Neural crest cell (in vitro differentiated cells): Measurements from ENCODE around the gene CYP2A6. TPM values are rescaled to one million over a fixed set of nuclear protein-coding genes. Genes with fewer than 3 reads are reported as not detected.
"Not testable (repeated sequence)": the region's sequence is repeated elsewhere in the genome, so short reads cannot be mapped to it uniquely, and the experiment has no call there.

Source experiments
- DNase-seq: peaks from one replicate; pipeline ENCODE4 v3.0.0; 2021; ENCODE audit warnings: low read depth, mixed read lengths, low spot score
- H3K27ac Mint-ChIP-seq: one replicate; pipeline ENCODE4 v1.8.0; 2021; ENCODE audit warnings: mild to moderate bottlenecking, mixed read lengths; ENCODE audit not compliant: unreplicated experiment
- H3K27me3 Mint-ChIP-seq: 2 replicates; pipeline ENCODE4 v1.8.0; 2021; ENCODE audit warnings: low read depth, mild to moderate bottlenecking, mixed read lengths
- H3K36me3 Mint-ChIP-seq: 2 replicates; pipeline ENCODE4 v1.8.0; 2021; ENCODE audit warnings: low read depth, mild to moderate bottlenecking, mixed read lengths
- H3K4me1 Mint-ChIP-seq: 2 replicates; pipeline ENCODE4 v1.8.0; 2021; ENCODE audit warnings: mixed read lengths
- H3K4me3 Mint-ChIP-seq: one replicate; pipeline ENCODE4 v1.8.0; 2021; ENCODE audit warnings: mild to moderate bottlenecking, mixed read lengths
- H3K9me3 Mint-ChIP-seq: 2 replicates; pipeline ENCODE4 v1.8.0; 2021; ENCODE audit warnings: mixed read lengths
- total RNA-seq: library from RNA; stranded (reverse); gene quantifications from 2 replicates; pipeline ENCODE4 v1.2.1, GENCODE V29; 2021
- TF ChIP-seq, protein P1 (sequence below): fragments of 200-600 bp; sonication (generic); conservative IDR thresholded peaks from 2 replicates; pipeline ENCODE4 v1.5.0; 2021; ENCODE audit warnings: antibody characterized with exemption, mild to moderate bottlenecking

Gene CYP2A6
- total RNA-seq, 1 donor from 2014 or later = not detected

DNA sequence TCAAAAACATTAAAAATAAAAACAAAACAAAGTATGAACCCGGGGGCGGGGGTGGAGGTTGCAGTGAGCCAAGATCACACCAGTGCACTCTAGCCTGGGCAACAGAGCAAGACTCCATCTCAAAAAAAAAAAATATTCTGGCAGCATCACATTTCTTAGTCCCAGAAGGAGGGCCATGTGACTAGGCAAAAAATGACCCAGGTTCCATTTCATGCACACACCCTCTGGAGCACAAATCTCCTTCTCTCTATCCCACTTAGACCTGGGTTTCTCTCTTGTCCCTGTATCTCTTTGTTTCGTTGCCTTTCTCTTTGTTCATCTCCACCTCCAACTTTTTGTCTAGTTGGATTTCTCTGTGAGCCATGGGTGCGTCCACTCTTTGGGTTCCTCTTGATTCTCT lies 37.9 kb upstream of the CYP2A6 start:
- Mint-ChIP-seq H3K4me3 (no peak overlapping the region), H3K36me3 (no peaks in the 10 kb centered on the region), H3K9me3 (no peaks in the 10 kb centered on the region), H3K27me3 (peaks cover 61% of the 10 kb centered on the region), H3K27ac (no peak overlapping the region), H3K4me1 (peaks cover 5% of the 10 kb centered on the region)
- TF ChIP-seq, protein P1, sequence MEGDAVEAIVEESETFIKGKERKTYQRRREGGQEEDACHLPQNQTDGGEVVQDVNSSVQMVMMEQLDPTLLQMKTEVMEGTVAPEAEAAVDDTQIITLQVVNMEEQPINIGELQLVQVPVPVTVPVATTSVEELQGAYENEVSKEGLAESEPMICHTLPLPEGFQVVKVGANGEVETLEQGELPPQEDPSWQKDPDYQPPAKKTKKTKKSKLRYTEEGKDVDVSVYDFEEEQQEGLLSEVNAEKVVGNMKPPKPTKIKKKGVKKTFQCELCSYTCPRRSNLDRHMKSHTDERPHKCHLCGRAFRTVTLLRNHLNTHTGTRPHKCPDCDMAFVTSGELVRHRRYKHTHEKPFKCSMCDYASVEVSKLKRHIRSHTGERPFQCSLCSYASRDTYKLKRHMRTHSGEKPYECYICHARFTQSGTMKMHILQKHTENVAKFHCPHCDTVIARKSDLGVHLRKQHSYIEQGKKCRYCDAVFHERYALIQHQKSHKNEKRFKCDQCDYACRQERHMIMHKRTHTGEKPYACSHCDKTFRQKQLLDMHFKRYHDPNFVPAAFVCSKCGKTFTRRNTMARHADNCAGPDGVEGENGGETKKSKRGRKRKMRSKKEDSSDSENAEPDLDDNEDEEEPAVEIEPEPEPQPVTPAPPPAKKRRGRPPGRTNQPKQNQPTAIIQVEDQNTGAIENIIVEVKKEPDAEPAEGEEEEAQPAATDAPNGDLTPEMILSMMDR = no peak
- DNase-seq = no peak

DNA sequence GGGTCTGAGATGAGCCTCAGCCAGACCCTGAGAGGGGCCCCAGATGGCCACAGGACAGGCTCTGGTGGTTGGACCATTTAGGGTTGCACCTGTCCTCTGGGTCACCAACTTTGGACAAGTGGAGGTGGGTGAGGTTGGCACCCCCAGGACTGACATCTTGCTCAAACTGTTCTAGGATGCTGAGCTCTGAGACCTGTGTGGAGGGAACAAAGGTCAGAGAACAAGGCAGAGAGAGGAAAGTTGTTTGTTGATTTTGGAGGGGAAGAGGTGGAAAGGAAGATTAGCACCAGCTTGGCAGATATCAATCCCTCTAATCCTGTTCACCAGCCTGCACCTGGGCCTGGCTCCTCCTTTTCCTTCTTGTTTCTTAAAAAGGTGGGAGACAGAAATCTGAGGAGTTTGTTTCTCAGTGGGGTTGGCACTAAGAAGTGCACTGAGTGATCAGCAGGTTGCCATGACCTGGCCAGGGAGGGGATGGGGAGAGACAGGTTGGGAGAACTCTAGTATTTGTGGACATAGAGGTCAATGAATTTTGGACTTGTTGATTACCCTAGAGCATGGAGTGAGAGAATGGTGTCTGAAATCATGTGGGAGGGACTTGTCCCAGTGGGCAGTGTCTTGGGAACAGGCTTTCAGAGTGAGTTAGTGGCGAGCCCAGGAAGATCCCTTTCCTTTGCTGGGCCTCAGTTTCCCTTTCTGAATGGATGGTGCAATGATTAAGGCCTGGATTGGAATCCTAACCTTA lies 34.1 kb upstream of the CYP2A6 start:
- not testable (repeated sequence) for DNase-seq, H3K9me3 Mint-ChIP-seq, H3K4me3 Mint-ChIP-seq, H3K27ac Mint-ChIP-seq, H3K36me3 Mint-ChIP-seq, H3K4me1 Mint-ChIP-seq
- H3K27me3 Mint-ChIP-seq = peaks cover 61% of the 10 kb centered on the region

DNA sequence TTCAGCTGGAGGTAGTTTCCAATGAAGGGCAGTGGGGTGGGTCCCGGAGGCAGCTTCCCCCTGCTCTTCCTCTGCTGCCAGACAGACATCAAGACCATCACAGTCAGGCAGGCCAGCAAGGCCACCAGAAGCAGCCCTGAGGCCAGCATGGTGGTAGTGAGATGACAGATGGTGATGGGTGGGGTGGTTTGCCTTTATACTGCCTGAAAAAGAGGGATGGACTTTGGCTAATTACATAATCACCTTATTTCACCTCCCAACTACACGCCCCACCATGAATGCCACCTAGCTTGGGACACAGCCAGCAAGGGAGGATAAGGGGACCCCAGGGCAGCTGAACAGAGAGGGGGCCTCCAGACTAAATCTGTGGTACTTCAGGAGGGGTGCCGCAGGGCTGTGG lies 31.8 kb upstream of the CYP2A6 start, which contains the start of gene CYP2A7:
Gene CYP2A7 (minus strand): TSS at position 170 of the 400 bp plus-strand sequence. CDS start 21 bp downstream, at position 149.
- not testable (repeated sequence) for DNase-seq, H3K4me1 Mint-ChIP-seq, H3K36me3 Mint-ChIP-seq, H3K27ac Mint-ChIP-seq, H3K4me3 Mint-ChIP-seq, H3K9me3 Mint-ChIP-seq
- H3K27me3 Mint-ChIP-seq = peaks cover 69% of the 10 kb centered on the region

DNA sequence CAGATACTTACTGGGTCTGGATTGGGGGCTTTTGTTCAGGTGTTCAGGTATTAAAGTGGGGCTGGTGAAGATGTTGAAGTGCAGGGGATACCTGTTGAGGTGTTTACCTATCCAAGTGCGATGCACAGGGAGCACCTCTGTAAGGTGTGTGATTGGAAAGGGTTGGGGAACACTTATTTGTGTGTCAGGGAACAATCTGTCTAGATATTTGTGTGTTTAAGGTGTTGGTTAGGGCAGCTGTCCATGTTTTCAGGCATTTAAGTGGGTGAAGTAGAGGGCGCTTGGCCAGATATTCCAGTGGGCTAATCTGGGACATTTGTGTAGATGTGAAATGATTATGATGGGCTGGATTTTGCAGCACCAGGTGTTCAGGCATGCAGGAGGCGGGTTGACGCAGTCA lies 29.1 kb upstream of the CYP2A6 start:
- not testable (repeated sequence) for H3K4me1 Mint-ChIP-seq, H3K36me3 Mint-ChIP-seq, H3K9me3 Mint-ChIP-seq, DNase-seq, H3K27ac Mint-ChIP-seq, H3K4me3 Mint-ChIP-seq
- H3K27me3 Mint-ChIP-seq = peaks cover 83% of the 10 kb centered on the region

DNA sequence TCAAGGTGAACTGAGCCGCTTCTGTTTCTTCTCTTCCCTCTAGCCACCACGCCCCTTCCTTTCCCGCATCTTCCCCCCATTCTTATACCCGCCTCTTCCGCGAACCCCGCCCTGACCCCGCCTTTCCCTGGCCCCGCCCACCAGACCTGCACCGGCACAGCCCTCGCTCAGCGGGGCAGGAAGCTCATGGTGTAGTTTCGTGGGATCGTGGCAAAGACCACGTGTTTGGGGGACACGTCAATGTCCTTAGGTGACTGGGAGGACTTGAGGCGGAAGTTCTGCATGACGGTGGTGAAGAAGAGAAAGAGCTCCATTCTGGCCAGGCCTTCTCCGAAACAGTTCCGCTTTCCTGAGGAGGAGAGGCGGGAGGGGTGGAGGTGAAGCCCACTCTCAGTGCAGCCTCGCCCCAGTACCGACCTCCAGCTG lies 25.3 kb upstream of the CYP2A6 start:
- H3K36me3 Mint-ChIP-seq, H3K4me1 Mint-ChIP-seq, DNase-seq, H3K4me3 Mint-ChIP-seq, H3K27ac Mint-ChIP-seq, H3K9me3 Mint-ChIP-seq: not testable (repeated sequence)
- H3K27me3 Mint-ChIP-seq = peaks cover 92% of the 10 kb centered on the region

DNA sequence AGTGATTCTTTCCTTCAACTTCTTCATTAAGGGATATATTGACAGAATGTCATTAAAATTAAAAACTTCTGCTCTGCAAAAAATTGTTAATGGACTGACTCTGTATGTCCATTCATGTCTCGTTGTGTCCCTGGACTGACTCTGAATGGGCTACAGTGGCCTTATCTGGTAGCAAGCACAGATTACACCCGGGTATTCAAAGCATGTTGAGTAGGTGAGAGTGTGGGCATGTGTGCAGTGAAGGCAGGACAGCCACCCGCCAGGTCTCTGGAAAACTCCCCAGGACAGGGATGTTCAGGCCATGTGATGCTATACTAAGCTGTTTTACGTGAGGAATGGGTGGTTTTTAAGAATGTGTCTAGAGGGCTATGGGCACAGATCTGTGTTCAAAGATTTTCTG lies 24.6 kb upstream of the CYP2A6 start:
- DNase-seq, H3K9me3 Mint-ChIP-seq, H3K4me1 Mint-ChIP-seq, H3K27ac Mint-ChIP-seq, H3K4me3 Mint-ChIP-seq, H3K36me3 Mint-ChIP-seq: not testable (repeated sequence)
- peaks cover 96% of the 10 kb centered on the region for H3K27me3 Mint-ChIP-seq

DNA sequence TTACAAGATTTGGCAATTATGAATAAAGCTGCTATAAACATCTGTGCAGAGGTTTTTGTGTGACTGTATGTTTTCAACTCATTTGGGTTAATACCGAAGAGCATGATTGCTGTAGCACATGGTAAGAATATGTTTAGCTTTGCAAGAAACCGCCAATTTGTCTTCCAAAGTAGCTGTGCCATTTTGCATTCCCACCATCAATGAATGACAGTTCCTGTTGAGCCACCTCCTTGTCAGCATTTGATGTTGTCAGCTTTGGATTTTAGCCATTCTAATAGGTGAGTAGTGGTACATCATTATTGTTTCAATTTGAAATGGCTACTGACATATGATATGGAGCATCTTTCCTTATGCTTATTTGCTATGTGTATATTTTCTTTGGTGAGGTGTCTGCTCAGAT lies 23.6 kb upstream of the CYP2A6 start:
- H3K9me3 Mint-ChIP-seq, H3K27ac Mint-ChIP-seq, DNase-seq, H3K4me3 Mint-ChIP-seq, H3K36me3 Mint-ChIP-seq, H3K4me1 Mint-ChIP-seq: not testable (repeated sequence)
- H3K27me3 Mint-ChIP-seq = peaks cover 94% of the 10 kb centered on the region

DNA sequence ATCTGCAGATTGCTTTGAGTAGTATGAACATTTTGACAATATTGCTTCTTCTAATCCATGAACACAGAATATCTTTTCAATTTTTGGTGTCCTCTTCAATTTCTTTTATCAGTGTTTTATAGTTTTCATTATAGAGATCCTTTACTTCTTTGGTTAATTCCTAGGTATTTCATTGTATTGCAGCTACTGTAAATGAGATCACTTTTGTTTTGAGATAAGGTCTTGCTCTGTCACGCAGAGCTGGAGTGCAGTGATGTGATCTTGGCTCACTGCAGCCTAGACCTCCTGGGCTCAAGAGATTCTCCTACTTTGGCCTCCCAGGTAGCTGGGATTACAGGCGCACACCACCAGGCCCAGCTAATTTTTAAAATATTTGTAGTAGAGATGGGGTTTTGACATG lies 22.0 kb upstream of the CYP2A6 start:
- Mint-ChIP-seq H3K9me3 (no peaks in the 10 kb centered on the region), H3K36me3 (no peaks in the 10 kb centered on the region), H3K27me3 (peaks cover 91% of the 10 kb centered on the region), H3K4me3 (no peak overlapping the region), H3K27ac (no peak overlapping the region), H3K4me1 (no peaks in the 10 kb centered on the region)
- TF ChIP-seq, protein P1 = no peak
- no peak for DNase-seq
